ENCODE measurements around the gene KIAA0586.
"Not testable (repeated sequence)": the region's sequence is repeated elsewhere in the genome, so short reads cannot be mapped to it uniquely, and the experiment has no call there.

The KIAA0586 gene

DNA sequence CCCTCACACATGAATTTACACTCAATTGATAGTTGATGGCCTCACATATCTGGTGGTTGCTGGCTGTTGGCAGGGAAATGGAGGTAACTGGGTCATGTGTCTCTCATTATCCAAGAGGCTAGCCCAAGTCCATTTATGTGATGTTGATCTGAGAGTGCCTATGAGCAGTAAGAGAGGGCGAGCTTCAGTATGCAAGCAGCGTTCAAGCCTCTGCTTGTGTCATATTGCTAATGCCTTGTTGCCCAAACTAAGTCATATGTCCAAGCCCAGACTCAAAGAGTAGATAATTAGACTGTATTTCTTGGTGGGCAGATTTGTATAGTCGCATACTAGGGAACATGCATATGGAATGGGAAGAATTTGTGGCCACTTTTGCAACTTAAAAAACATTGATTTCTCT is 126.4 kb downstream of the KIAA0586 start:
- no peak for DNase-seq

- DNase-seq: no peak
These were observed 128.1 kb downstream of the KIAA0586 start for GRCh38 chr14:58555647-58556046.

DNA sequence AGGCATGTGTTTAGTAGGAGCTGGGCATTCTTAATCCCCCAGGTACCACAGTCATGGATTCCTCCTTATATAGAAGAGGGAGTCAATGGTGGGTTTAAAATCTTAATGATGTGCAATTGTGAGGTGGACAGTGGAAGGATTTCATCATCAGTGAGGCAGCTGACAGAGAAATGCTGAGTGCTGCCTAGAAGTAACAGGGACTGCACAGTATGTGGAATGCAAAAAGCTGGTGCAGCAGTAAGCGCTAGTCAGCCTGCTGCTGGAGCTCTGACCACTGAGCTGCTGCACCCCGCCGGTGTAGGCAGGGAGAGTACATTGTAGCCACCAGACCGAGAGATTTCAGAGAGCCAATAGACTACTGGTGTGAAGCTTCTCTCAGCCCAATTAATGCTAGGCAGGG is 129.7 kb downstream of the KIAA0586 start:
- no peak for DNase-seq

- DNase-seq: no peak
These were observed 132.7 kb downstream of the KIAA0586 start for GRCh38 chr14:58560208-58560607.

GRCh38 chr14:58562141-58562540 is 134.6 kb downstream of the KIAA0586 start:
- DNase-seq: no peak

- no peak for DNase-seq
These were observed 136.5 kb downstream of the KIAA0586 start for GRCh38 chr14:58563978-58564377.

GRCh38 chr14:58565832-58566231 is 138.3 kb downstream of the KIAA0586 start:
- DNase-seq: no peak

- no peak for DNase-seq
These were observed 139.5 kb downstream of the KIAA0586 start for GRCh38 chr14:58566979-58567378.

DNA sequence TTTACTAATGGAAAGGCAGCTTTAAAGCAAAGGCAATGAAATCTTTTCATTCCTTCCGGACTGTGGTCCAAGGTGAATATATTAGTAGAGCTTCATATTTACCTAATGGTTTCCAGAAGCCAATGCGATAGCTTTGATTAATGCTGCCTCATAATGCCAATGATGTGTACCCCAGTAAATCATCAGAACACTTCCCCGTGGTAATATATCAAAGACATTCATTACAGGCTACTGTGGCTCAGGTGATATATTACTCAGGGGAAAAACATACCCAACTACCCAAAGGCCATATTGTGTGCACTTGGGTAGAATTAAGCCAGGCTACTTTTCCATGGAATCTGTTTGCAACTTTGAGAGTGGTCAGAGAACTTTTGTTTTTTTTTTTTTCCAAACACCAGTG is 140.8 kb downstream of the KIAA0586 start:
- no peak for DNase-seq

DNA sequence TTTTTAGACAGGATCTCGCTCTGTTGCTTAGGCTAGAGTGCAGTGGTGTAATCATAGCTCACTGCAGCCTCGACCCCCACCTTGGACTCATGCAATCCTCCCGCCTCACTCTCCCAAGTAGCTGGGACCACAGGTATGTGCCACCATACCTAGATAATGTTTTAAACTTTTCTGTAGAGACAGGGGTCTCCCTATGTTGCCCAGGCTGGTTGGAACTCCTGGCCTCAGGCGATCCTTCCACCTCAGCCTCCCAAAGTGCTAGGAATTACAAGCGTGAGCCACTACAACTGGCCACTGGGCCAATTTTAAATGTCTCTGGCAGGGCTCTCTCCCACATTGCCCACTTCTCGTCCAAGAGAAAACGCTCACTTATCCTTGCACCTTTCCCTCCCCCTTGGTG is 143.7 kb downstream of the KIAA0586 start:
- no peak for DNase-seq

GRCh38 chr14:58571769-58572472 is 144.4 kb downstream of the KIAA0586 start:
- no peak for DNase-seq

DNA sequence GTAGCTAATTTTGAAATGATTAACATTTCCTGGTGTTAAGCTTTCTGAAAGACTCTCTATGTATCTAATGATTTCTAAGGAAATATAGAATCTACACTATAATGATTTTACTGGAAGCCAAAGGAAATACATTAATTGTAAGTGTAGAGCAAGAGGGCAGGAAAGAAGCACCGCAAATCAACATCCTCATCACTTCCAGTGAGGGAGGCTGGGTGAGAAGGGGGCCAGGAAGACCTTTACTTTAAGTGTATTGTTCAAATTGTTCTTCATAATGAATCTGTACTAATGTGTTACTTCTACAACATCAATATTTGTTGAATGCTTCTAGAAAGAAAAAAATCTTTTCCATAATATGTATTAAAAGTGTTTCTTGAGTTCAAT is 144.9 kb downstream of the KIAA0586 start:
- no peak for DNase-seq

DNA sequence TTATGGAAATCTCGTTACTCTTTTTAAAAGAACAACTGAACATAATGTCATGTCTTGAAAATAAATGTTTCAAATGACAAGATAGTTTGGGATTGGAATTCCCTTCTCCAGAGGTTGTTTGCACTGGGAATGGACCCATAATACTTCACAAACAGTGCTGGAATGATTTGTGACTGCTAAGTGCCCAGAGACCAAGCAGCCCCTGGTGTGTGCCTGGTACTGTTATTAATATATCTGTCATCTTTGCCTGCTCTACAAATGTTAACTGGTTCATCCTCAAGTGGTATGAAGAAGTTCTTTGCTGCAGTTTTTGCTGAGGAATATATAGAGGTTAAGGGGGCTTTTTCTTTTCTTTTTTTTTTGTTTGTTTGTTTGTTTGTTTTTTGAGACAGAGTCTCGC is 145.3 kb downstream of the KIAA0586 start:
- DNase-seq: no peak

- no peak for DNase-seq
These were observed 147.1 kb downstream of the KIAA0586 start for GRCh38 chr14:58574623-58575022.

GRCh38 chr14:58575956-58576355 is 148.4 kb downstream of the KIAA0586 start:
- no peak for DNase-seq

DNA sequence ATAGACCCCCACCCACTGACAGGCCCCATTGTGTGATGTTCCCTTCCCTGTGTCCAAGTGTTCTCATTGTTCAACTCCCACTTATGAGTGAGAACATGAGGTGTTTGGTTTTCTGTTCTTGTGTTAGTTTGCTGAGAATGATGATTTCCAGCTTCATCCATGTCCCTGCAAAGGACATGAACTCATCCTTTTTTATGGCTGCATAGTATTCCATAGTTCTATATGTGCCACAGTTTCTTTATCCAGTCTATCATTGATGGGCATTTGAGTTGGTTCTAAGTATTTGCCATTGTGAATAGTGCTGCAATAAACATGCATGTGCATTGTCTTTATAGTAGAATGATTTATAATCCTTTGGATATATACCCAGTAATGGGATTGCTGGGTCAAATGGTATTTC is 152.5 kb downstream of the KIAA0586 start:
- not testable (repeated sequence) for DNase-seq

- DNase-seq: not testable (repeated sequence)
These were observed 153.9 kb downstream of the KIAA0586 start for GRCh38 chr14:58581389-58581788.

DNA sequence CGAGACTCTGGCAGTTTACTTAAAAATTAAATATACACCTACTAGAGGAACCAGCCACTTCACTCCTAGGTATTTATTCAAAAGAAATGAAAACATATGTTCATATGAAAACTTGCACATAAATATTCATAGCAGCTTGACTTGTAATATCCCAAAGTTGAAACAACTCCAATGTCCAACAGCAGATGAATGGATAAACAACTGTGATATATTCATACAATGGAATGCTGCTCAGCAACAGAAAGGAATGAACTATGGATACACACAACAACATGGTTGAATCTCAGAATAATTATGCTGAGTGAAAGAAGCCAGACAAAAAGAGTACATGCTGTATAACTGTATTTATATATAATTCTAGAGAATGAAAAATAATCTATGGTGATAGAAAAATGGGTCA is 156.9 kb downstream of the KIAA0586 start:
- DNase-seq: no peak

- no peak for DNase-seq
These were observed 159.8 kb downstream of the KIAA0586 start for GRCh38 chr14:58587271-58587670.

GRCh38 chr14:58588321-58588720 is 160.8 kb downstream of the KIAA0586 start:
- DNase-seq: not testable (repeated sequence)

DNA sequence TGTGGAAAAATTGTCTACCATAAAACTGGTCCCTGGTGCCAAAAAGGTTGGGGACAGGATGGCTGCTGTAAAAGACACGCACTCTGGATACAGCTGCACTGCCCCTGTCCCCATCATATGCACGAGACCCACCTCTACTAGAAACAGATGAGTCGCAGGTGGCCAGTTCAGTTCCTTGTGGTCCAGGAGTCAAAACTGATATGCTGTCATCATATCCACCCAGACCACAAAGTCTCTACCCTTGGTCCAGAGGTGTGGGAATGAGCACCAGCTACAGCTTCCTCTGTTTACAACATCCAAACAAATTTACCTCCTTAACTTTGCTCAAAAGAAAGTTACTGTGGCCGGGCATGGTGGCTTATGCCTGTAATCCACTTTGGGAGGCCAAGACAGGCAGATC is 166.5 kb downstream of the KIAA0586 start:
- DNase-seq: no peak

DNA sequence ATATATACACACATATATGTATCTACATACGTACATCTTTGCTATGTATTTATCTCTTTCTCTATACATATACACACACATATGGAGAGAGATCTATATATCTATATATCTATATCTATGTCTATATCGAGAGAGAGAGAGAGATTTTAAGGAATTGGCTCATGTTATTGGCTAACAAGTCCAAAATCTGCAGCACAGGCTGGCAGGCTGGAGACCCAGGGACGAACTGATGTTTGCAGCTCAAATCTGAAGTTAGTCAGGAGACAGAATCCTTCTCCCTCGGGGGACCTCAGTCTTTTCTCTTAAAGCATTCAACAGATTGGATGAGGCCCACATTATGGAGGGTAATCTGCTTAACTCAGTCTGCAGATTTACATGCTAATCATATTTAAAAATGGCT is 169.5 kb downstream of the KIAA0586 start:
- no peak for DNase-seq

DNA sequence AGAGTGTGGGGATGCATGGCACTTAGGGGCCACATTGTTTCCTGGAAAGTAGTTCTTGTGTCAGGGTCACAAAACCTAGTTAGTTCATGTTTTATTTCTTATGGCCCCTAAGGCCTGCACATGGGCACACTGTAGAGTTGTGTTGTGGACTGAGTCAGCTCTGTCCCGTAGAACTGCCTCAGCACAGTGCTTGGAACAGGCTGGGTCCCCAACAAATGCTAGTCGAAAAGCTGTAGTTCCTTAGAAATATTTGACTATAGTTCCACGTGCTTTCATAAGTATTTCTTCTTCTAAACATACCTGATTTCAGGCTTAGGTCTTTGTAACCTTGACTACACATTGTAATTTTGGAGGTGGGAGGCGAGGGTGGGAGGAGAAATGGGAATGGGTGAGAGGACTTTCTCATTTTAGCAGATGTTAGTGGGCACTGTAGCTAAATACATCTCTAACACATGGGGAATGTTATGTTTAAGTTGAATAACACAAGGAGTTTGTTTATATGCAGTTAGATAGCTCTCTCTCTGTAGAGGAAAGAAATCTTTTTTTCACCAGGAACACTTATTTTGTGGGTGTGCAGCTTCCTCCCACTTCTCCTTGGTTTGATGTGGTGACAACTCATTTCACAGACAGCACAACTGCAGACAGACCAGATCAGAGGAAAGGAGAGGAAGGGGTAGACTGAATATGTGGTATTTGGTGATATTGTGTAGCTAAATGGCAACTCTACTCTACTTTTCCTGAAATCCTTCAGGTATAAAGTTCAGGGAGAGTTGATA is 170.7 kb downstream of the KIAA0586 start:
- DNase-seq: no peak

DNA sequence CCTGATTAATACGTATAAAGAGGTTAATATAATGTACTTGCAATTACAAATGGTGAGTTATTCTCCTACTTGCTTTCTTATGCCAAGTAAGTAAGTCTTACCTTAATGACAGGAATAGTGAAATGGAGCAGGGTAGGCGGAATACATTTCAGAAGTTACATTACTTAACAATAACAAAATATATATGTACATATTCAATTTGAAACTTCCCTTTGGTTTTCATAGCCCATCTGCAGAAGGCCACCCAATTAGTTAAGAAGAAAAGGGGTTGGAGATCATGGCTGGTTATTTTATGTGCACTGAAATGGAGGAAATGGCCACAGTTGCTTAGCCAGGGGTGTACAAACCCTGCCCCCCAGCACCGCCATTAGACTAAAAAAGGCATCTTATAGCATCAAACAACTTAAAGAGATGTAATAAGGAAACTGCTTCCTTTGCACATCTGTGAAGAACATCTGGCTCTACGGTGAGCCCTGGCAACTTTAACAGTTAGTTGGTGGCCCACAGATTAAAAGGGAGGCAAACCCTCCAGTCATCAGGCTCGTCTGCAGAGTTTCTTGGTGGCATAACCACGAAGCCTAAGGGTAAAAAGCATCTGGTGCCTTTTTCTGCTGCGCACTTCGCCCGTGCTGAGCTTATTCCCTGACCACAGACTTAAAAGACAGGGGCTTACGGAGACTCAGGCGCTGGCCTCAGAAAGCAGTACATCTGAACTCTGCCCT is 171.4 kb downstream of the KIAA0586 start:
- DNase-seq: no peak
